ENCODE data around the gene LAMC1. TPM values are rescaled to one million over a fixed set of nuclear protein-coding genes. Genes with fewer than 3 reads are reported as not detected.

Gene LAMC1
- total RNA-seq, 1 experiment from 2014 or later: 71.5 TPM

GRCh38 chr1:183089025-183089639 is 65.9 kb downstream of the LAMC1 start:
- Histone ChIP-seq H4K20me1 (ENCODE audit: low read length) (0 out of 2 replicates have a peak, but pooled peaks cover 3% of the 10 kb centered on the region), H3K4me3 (ENCODE audit: low read length) (no peak overlapping the region), H2AFZ (ENCODE audit: low read length) (no peak overlapping the region), H3K36me3 (ENCODE audit: low read depth, low read length) (no peaks in the 10 kb centered on the region), H3K27me3 (ENCODE audit: low read length) (no peaks in the 10 kb centered on the region), H3K27ac (ENCODE audit: low read length) (no peak overlapping the region), H3K9me2 (replicated peaks; ENCODE audit: low read length) (no peaks in the 10 kb centered on the region), H3F3A (ENCODE audit: low read length, unreplicated experiment) (peaks cover 3% of the 10 kb centered on the region), H3K9ac (ENCODE audit: low read length) (no peak overlapping the region), H3K9me3 (ENCODE audit: low read length) (no peaks in the 10 kb centered on the region), H3K4me2 (ENCODE audit: low read length) (no peak overlapping the region; the same call in 1 of the 2 replicates), H3K79me2 (ENCODE audit: low read length) (peaks cover 89% of the 10 kb centered on the region), H3K4me1 (ENCODE audit: insufficient read depth, low read length) (peaks cover 49% of the 10 kb centered on the region)
- TF ChIP-seq CTCF (conservative IDR thresholded peaks at IDR 0.05; ENCODE audit: low read depth, low read length) (no peak), EZH2 (IDR thresholded peaks at IDR 0.05; ENCODE audit: low read length, unreplicated experiment) (no peak), EZH2phosphoT487 (IDR thresholded peaks at IDR 0.05; ENCODE audit: borderline replicate concordance, low read length) (no peak)
- POLR2A ChIA-PET (ENCODE audit: unreplicated experiment): no interaction called here
- CTCF ChIA-PET: no interaction called here
- peak; percentile 23 for DNase-seq
- ATAC-seq: no peak
- BruUV-seq (replicated peaks): no TSS peak
- intact Hi-C loops (cut with micrococcal nuclease): no loop called here

GRCh38 chr1:183090391-183091006 is 67.3 kb downstream of the LAMC1 start:
- no peak for ATAC-seq
- H2AFZ ChIP-seq (ENCODE audit: low read length): no peak overlapping the region
- TF ChIP-seq EZH2 (IDR thresholded peaks at IDR 0.05; ENCODE audit: low read length, unreplicated experiment): no peak
- TF ChIP-seq EZH2phosphoT487 (IDR thresholded peaks at IDR 0.05; ENCODE audit: borderline replicate concordance, low read length): no peak
- H3F3A ChIP-seq (ENCODE audit: low read length, unreplicated experiment): peaks cover 3% of the 10 kb centered on the region
- no peak overlapping the region for H3K27ac ChIP-seq (ENCODE audit: low read length)
- H3K27me3 ChIP-seq (ENCODE audit: low read length): no peaks in the 10 kb centered on the region
- BruUV-seq (replicated peaks): no TSS peak
- H3K4me2 ChIP-seq (ENCODE audit: low read length): no peak overlapping the region
- no peak overlapping the region for H3K9ac ChIP-seq (ENCODE audit: low read length)
- H3K4me1 ChIP-seq (ENCODE audit: insufficient read depth, low read length): peaks cover 47% of the 10 kb centered on the region
- H3K9me2 ChIP-seq (replicated peaks; ENCODE audit: low read length): no peaks in the 10 kb centered on the region
- ChIA-PET CTCF (no interaction called here), POLR2A (ENCODE audit: unreplicated experiment) (no interaction called here)
- no peak overlapping the region for H3K4me3 ChIP-seq (ENCODE audit: low read length)
- no peaks in the 10 kb centered on the region for H3K36me3 ChIP-seq (ENCODE audit: low read depth, low read length)
- 0 out of 2 replicates have a peak, but pooled peaks cover 3% of the 10 kb centered on the region for H4K20me1 ChIP-seq (ENCODE audit: low read length)
- H3K79me2 ChIP-seq (ENCODE audit: low read length): peaks cover 87% of the 10 kb centered on the region
- intact Hi-C loops (cut with micrococcal nuclease): no loop called here
- no peak for DNase-seq
- no peaks in the 10 kb centered on the region for H3K9me3 ChIP-seq (ENCODE audit: low read length)

GRCh38 chr1:183091181-183091580 is 68.0 kb downstream of the LAMC1 start:
- Histone ChIP-seq H3K36me3 (ENCODE audit: low read depth, low read length) (no peaks in the 10 kb centered on the region), H3K4me3 (ENCODE audit: low read length) (no peak overlapping the region), H3K4me1 (ENCODE audit: insufficient read depth, low read length) (peaks cover 45% of the 10 kb centered on the region), H3K9me2 (replicated peaks; ENCODE audit: low read length) (no peaks in the 10 kb centered on the region), H3K9me3 (ENCODE audit: low read length) (no peaks in the 10 kb centered on the region), H3K79me2 (ENCODE audit: low read length) (peaks cover 87% of the 10 kb centered on the region), H3K27me3 (ENCODE audit: low read length) (no peaks in the 10 kb centered on the region), H3K4me2 (ENCODE audit: low read length) (no peak overlapping the region), H3K27ac (ENCODE audit: low read length) (no peak overlapping the region), H3K9ac (ENCODE audit: low read length) (no peak overlapping the region), H3F3A (ENCODE audit: low read length, unreplicated experiment) (peaks cover 3% of the 10 kb centered on the region), H4K20me1 (ENCODE audit: low read length) (0 out of 2 replicates have a peak, but pooled peaks cover 3% of the 10 kb centered on the region), H2AFZ (ENCODE audit: low read length) (no peak overlapping the region)
- POLR2A ChIA-PET (ENCODE audit: unreplicated experiment): no interaction called here
- no peak for ATAC-seq
- intact Hi-C loops (cut with micrococcal nuclease): no loop called here
- DNase-seq: no peak
- no TSS peak for BruUV-seq (replicated peaks)
- CTCF ChIA-PET: no interaction called here
- TF ChIP-seq EZH2 (IDR thresholded peaks at IDR 0.05; ENCODE audit: low read length, unreplicated experiment): no peak
- no peak for TF ChIP-seq CTCF (conservative IDR thresholded peaks at IDR 0.05; ENCODE audit: low read depth, low read length)
- no peak for TF ChIP-seq EZH2phosphoT487 (IDR thresholded peaks at IDR 0.05; ENCODE audit: borderline replicate concordance, low read length)

Measured in PC-3 (cell line).